ENCODE results near the gene MYO9B.

MYO9B gene

GRCh38 chr19:17107546-17108452 lies 32.2 kb downstream of the MYO9B start:
- WGBS (ENCODE audit: insufficient coverage): 66% methylated on average over 19 of the region's 27 CpGs
- H3K27ac ChIP-seq (ENCODE audit: insufficient read depth in 1 of 2, low read depth in 1 of 2, low read length in 2 of 2, poor library complexity in 1 of 2, severe bottlenecking in 2 of 2): peak overlapping the region in 1 of 2 experiments; percentile 25
- H3K27me3 ChIP-seq (replicated peaks in 2 of 5; ENCODE audit: control insufficient read depth in 4 of 5, insufficient read depth in 5 of 5, low read length in 4 of 5): no peaks in the 10 kb centered on the region
- peaks cover 2 to 51% (median 34%) of the 10 kb centered on the region in 4 experiments for H3K4me1 ChIP-seq (ENCODE audit: control extremely low read depth in 1 of 4, control insufficient read depth in 4 of 4, insufficient read depth in 4 of 4, low read length in 3 of 4)
- no peaks in the 10 kb centered on the region for H3K9me3 ChIP-seq (ENCODE audit: control extremely low read depth in 1 of 5, control insufficient read depth in 4 of 5, insufficient read depth in 2 of 5, low read depth in 1 of 5, low read length in 4 of 5)
- POLR2A ChIA-PET: interaction anchor here (0.8 to 2.1 kb wide), 2 partner anchors 17 to 32 kb away, joined by 3 to 7 read pairs; partner anchors contain the start of genes HAUS8 and MYO9B
- H3K4me3 ChIP-seq (ENCODE audit: control insufficient read depth in 1 of 7, extremely low read depth in 1 of 7, insufficient read depth in 4 of 7, low read depth in 2 of 7, low read length in 6 of 7): peak overlapping the region in 1 of 7 experiments; percentile 23
- CTCF ChIA-PET: interaction anchor here (1.0 to 1.6 kb wide), 5 partner anchors 8 to 176 kb away, joined by 3 to 4 read pairs (median 3); no protein-coding TSS in a partner anchor
- DNase-seq: peak; percentile 43 to 85 (median 81)
- peaks cover 8 to 63% (median 32%) of the 10 kb centered on the region in 4 experiments for H3K36me3 ChIP-seq (ENCODE audit: control insufficient read depth in 4 of 4, insufficient read depth in 4 of 4, low read length in 3 of 4)

GRCh38 chr19:17108453-17108784 lies 32.8 kb downstream of the MYO9B start:
- CTCF ChIA-PET: interaction anchor here (0.7 to 1.5 kb wide), 4 partner anchors 12 to 150 kb away, joined by 3 to 4 read pairs (median 4); no protein-coding TSS in a partner anchor
- WGBS (ENCODE audit: insufficient coverage): 95% methylated on average over 3 of the region's 4 CpGs
- POLR2A ChIA-PET: interaction anchor here (0.7 to 2.1 kb wide), 3 partner anchors 18 to 35 kb away, joined by 3 to 7 read pairs (median 3); partner anchors contain the start of genes HAUS8 and MYO9B

GRCh38 chr19:17109300-17109699 lies 33.7 kb downstream of the MYO9B start:
- DNase-seq: no peak
- H3K4me1 ChIP-seq (ENCODE audit: control extremely low read depth in 1 of 4, control insufficient read depth in 4 of 4, insufficient read depth in 4 of 4, low read length in 3 of 4): peaks cover 2 to 63% (median 38%) of the 10 kb centered on the region in 4 experiments
- H3K27me3 ChIP-seq (replicated peaks in 2 of 5; ENCODE audit: control insufficient read depth in 4 of 5, insufficient read depth in 5 of 5, low read length in 4 of 5): no peaks in the 10 kb centered on the region
- H3K9me3 ChIP-seq (ENCODE audit: control extremely low read depth in 1 of 5, control insufficient read depth in 4 of 5, insufficient read depth in 2 of 5, low read depth in 1 of 5, low read length in 4 of 5): no peaks in the 10 kb centered on the region
- peak overlapping the region in 1 of 2 experiments; percentile 74 for H3K27ac ChIP-seq (ENCODE audit: insufficient read depth in 1 of 2, low read depth in 1 of 2, low read length in 2 of 2, poor library complexity in 1 of 2, severe bottlenecking in 2 of 2)
- 88% methylated on average over 7 of the region's 9 CpGs for WGBS (ENCODE audit: insufficient coverage)
- ChIA-PET CTCF (interaction anchor here (0.7 to 2.1 kb wide), 5 partner anchors 18 to 149 kb away, joined by 3 to 12 read pairs (median 4); no protein-coding TSS in a partner anchor), POLR2A (interaction anchor here (0.9 to 2.1 kb wide), 4 partner anchors 15 to 33 kb away, joined by 3 to 7 read pairs (median 4); partner anchors contain the start of genes HAUS8 and MYO9B)
- peak overlapping the region in 3 of 7 experiments; percentile 25 to 61 (median 60) for H3K4me3 ChIP-seq (ENCODE audit: control insufficient read depth in 1 of 7, extremely low read depth in 1 of 7, insufficient read depth in 4 of 7, low read depth in 2 of 7, low read length in 6 of 7)
- peaks cover 6 to 61% (median 22%) of the 10 kb centered on the region in 4 experiments for H3K36me3 ChIP-seq (ENCODE audit: control insufficient read depth in 4 of 4, insufficient read depth in 4 of 4, low read length in 3 of 4)

More at GRCh38 chr19:17108453-17108784, 32.8 kb downstream of the MYO9B start:
- H3K27ac ChIP-seq (ENCODE audit: insufficient read depth in 1 of 2, low read depth in 1 of 2, low read length in 2 of 2, poor library complexity in 1 of 2, severe bottlenecking in 2 of 2): peak overlapping the region in 1 of 2 experiments; percentile 25
- H3K4me1 ChIP-seq (ENCODE audit: control extremely low read depth in 1 of 4, control insufficient read depth in 4 of 4, insufficient read depth in 4 of 4, low read length in 3 of 4): peaks cover 2 to 57% (median 37%) of the 10 kb centered on the region in 4 experiments
- no peak for DNase-seq
- peak overlapping the region in 1 of 7 experiments; percentile 23 for H3K4me3 ChIP-seq (ENCODE audit: control insufficient read depth in 1 of 7, extremely low read depth in 1 of 7, insufficient read depth in 4 of 7, low read depth in 2 of 7, low read length in 6 of 7)
- H3K36me3 ChIP-seq (ENCODE audit: control insufficient read depth in 4 of 4, insufficient read depth in 4 of 4, low read length in 3 of 4): peaks cover 8 to 62% (median 27%) of the 10 kb centered on the region in 4 experiments
- H3K27me3 ChIP-seq (replicated peaks in 2 of 5; ENCODE audit: control insufficient read depth in 4 of 5, insufficient read depth in 5 of 5, low read length in 4 of 5): no peaks in the 10 kb centered on the region
- no peaks in the 10 kb centered on the region for H3K9me3 ChIP-seq (ENCODE audit: control extremely low read depth in 1 of 5, control insufficient read depth in 4 of 5, insufficient read depth in 2 of 5, low read depth in 1 of 5, low read length in 4 of 5)

GRCh38 chr19:17109962-17110598 lies 34.5 kb downstream of the MYO9B start:
- WGBS (ENCODE audit: insufficient coverage): 3% methylated on average over 18 of the region's 26 CpGs
- no peaks in the 10 kb centered on the region for H3K9me3 ChIP-seq (ENCODE audit: control extremely low read depth in 1 of 5, control insufficient read depth in 4 of 5, insufficient read depth in 2 of 5, low read depth in 1 of 5, low read length in 4 of 5)
- POLR2A ChIA-PET: interaction anchor here (0.9 to 2.1 kb wide), 4 partner anchors 16 to 34 kb away, joined by 3 to 7 read pairs (median 4); partner anchors contain the start of genes HAUS8 and MYO9B
- peak overlapping the region in 1 of 2 experiments; percentile 74 for H3K27ac ChIP-seq (ENCODE audit: insufficient read depth in 1 of 2, low read depth in 1 of 2, low read length in 2 of 2, poor library complexity in 1 of 2, severe bottlenecking in 2 of 2)
- H3K4me1 ChIP-seq (ENCODE audit: control extremely low read depth in 1 of 4, control insufficient read depth in 4 of 4, insufficient read depth in 4 of 4, low read length in 3 of 4): peaks cover 2 to 63% (median 38%) of the 10 kb centered on the region in 4 experiments
- DNase-seq: peak; percentile 87 to 96 (median 96)
- H3K36me3 ChIP-seq (ENCODE audit: control insufficient read depth in 4 of 4, insufficient read depth in 4 of 4, low read length in 3 of 4): peaks cover 5 to 61% (median 18%) of the 10 kb centered on the region in 4 experiments
- H3K4me3 ChIP-seq (ENCODE audit: control insufficient read depth in 1 of 7, extremely low read depth in 1 of 7, insufficient read depth in 4 of 7, low read depth in 2 of 7, low read length in 6 of 7): peak overlapping the region in 6 of 7 experiments; percentile 25 to 61 (median 38)
- CTCF ChIA-PET: interaction anchor here (0.7 to 2.3 kb wide), 8 partner anchors 12 to 33 kb away, joined by 3 to 13 read pairs (median 5); no protein-coding TSS in a partner anchor
- no peaks in the 10 kb centered on the region for H3K27me3 ChIP-seq (replicated peaks in 2 of 5; ENCODE audit: control insufficient read depth in 4 of 5, insufficient read depth in 5 of 5, low read length in 4 of 5)

GRCh38 chr19:17110599-17110966 lies 35.0 kb downstream of the MYO9B start:
- peaks cover 5 to 61% (median 19%) of the 10 kb centered on the region in 4 experiments for H3K36me3 ChIP-seq (ENCODE audit: control insufficient read depth in 4 of 4, insufficient read depth in 4 of 4, low read length in 3 of 4)
- H3K27me3 ChIP-seq (replicated peaks in 2 of 5; ENCODE audit: control insufficient read depth in 4 of 5, insufficient read depth in 5 of 5, low read length in 4 of 5): no peaks in the 10 kb centered on the region

GRCh38 chr19:17111766-17112165 lies 36.2 kb downstream of the MYO9B start:
- H3K36me3 ChIP-seq (ENCODE audit: control insufficient read depth in 4 of 4, insufficient read depth in 4 of 4, low read length in 3 of 4): peaks cover 5 to 62% (median 22%) of the 10 kb centered on the region in 4 experiments
- CTCF ChIA-PET: interaction anchor here (2.3 kb wide), 1 partner anchor 10 kb away, joined by 13 read pairs; no protein-coding TSS in a partner anchor
- no peak for DNase-seq
- WGBS (ENCODE audit: insufficient coverage): 94% methylated on average over 2 of the region's 3 CpGs
- no peaks in the 10 kb centered on the region for H3K27me3 ChIP-seq (replicated peaks in 2 of 5; ENCODE audit: control insufficient read depth in 4 of 5, insufficient read depth in 5 of 5, low read length in 4 of 5)
- H3K27ac ChIP-seq (ENCODE audit: insufficient read depth in 1 of 2, low read depth in 1 of 2, low read length in 2 of 2, poor library complexity in 1 of 2, severe bottlenecking in 2 of 2): no peak overlapping the region
- peaks cover 0 to 7% (median 0%) of the 10 kb centered on the region in 5 experiments for H3K9me3 ChIP-seq (ENCODE audit: control extremely low read depth in 1 of 5, control insufficient read depth in 4 of 5, insufficient read depth in 2 of 5, low read depth in 1 of 5, low read length in 4 of 5)
- POLR2A ChIA-PET: no interaction called here
- H3K4me3 ChIP-seq (ENCODE audit: control insufficient read depth in 1 of 7, extremely low read depth in 1 of 7, insufficient read depth in 4 of 7, low read depth in 2 of 7, low read length in 6 of 7): no peak overlapping the region
- peaks cover 2 to 69% (median 41%) of the 10 kb centered on the region in 4 experiments for H3K4me1 ChIP-seq (ENCODE audit: control extremely low read depth in 1 of 4, control insufficient read depth in 4 of 4, insufficient read depth in 4 of 4, low read length in 3 of 4)

More at GRCh38 chr19:17110599-17110966, 35.0 kb downstream of the MYO9B start:
- POLR2A ChIA-PET: interaction anchor here (1.0 to 1.3 kb wide), 2 partner anchors 15 to 17 kb away, joined by 4 read pairs; no protein-coding TSS in a partner anchor
- DNase-seq: no peak
- Histone ChIP-seq H3K4me1 (ENCODE audit: control extremely low read depth in 1 of 4, control insufficient read depth in 4 of 4, insufficient read depth in 4 of 4, low read length in 3 of 4) (peaks cover 2 to 63% (median 37%) of the 10 kb centered on the region in 4 experiments), H3K27ac (ENCODE audit: insufficient read depth in 1 of 2, low read depth in 1 of 2, low read length in 2 of 2, poor library complexity in 1 of 2, severe bottlenecking in 2 of 2) (peak overlapping the region in 1 of 2 experiments; percentile 74), H3K9me3 (ENCODE audit: control extremely low read depth in 1 of 5, control insufficient read depth in 4 of 5, insufficient read depth in 2 of 5, low read depth in 1 of 5, low read length in 4 of 5) (no peaks in the 10 kb centered on the region), H3K4me3 (ENCODE audit: control insufficient read depth in 1 of 7, extremely low read depth in 1 of 7, insufficient read depth in 4 of 7, low read depth in 2 of 7, low read length in 6 of 7) (peak overlapping the region in 4 of 7 experiments; percentile 13 to 61 (median 37))
- WGBS (ENCODE audit: insufficient coverage): 63% methylated on average over 10 of the region's 10 CpGs
- CTCF ChIA-PET: interaction anchor here (0.7 to 2.3 kb wide), 7 partner anchors 11 to 34 kb away, joined by 3 to 13 read pairs (median 4); no protein-coding TSS in a partner anchor
